HepG2 (cell line): ENCODE data around the gene ISY1. TPM values are rescaled to one million over a fixed set of nuclear protein-coding genes. Genes with fewer than 3 reads are reported as not detected.
"Not testable (repeated sequence)": the region's sequence is repeated elsewhere in the genome, so short reads cannot be mapped to it uniquely, and the experiment has no call there.

Experiments
- ATAC-seq: fragments of 200-7000 bp; cut with Tn5 transposase; 3 replicates; pipeline ENCODE4 v1.9.1; 2020; ENCODE audit warnings: mild to moderate bottlenecking, moderate library complexity
- BruUV-seq: library from RNA; stranded (reverse); fragments of 400-500 nt; replicated peaks from 2 replicates; lab custom pipeline; 2021; lab: Mats Ljungman, UMichigan
- CTCF ChIA-PET: fragments of 300-600 bp; formaldehyde crosslinking; extraction: SDS; loops from one replicate; lab custom pipeline; 2021; ENCODE audit warnings: low total read pairs, inconsistent platforms, low intra/inter-chr PET ratio; lab: Yijun Ruan, JAX
- POLR2A ChIA-PET: fragments of 350-600 bp; sonication (Branson Sonifier 250); formaldehyde crosslinking; loops from one replicate; lab custom pipeline; 2020; ENCODE audit warnings: antibody characterized with exemption, inconsistent platforms; lab: Yijun Ruan, JAX
- DNase-seq: peaks from one replicate; pipeline ENCODE4 v3.0.0-alpha.2; 2015; ENCODE audit warnings: low spot score
- FAIRE-seq: peaks from 3 replicates; lab custom pipeline; 2011; peaks lifted over from hg19 to GRCh38; lab: Jason Lieb, UNC
- H2AFZ ChIP-seq: one replicate; pipeline ENCODE4 v1.6.1; 2011; ENCODE audit warnings: low read length, inconsistent platforms
- H3K27ac ChIP-seq: fragments of 300-600 bp; 3 replicates; pipeline ENCODE4 v1.8.0; 2011; ENCODE audit warnings: mixed run types, mild to moderate bottlenecking, mixed read lengths, low read length, inconsistent platforms; ENCODE audit not compliant: insufficient read depth; ENCODE audit errors: extremely low read length
- H3K27me3 ChIP-seq, 2 experiments: fragments of 200-600 bp in 1 of 2; 2 replicates in 1 of 2; 3 replicates in 1 of 2; pipeline versions ENCODE4 v1.6.0 to v1.8.0; 2011; ENCODE audit warnings: low read length in 2 of 2, mild to moderate bottlenecking in 2 of 2, moderate library complexity in 2 of 2, inconsistent platforms in 1 of 2; ENCODE audit not compliant: insufficient read depth in 2 of 2, control insufficient read depth in 1 of 2
- H3K36me3 ChIP-seq, 2 experiments: fragments of 200-600 bp in 1 of 2; replicated peaks in 1 of 2; 2 replicates in 1 of 2; 3 replicates in 1 of 2; pipeline versions ENCODE4 v1.5.1 to v1.8.0; 2011; ENCODE audit warnings: low read length in 2 of 2, inconsistent platforms in 1 of 2; ENCODE audit not compliant: insufficient read depth in 2 of 2, control insufficient read depth in 1 of 2
- H3K4me1 ChIP-seq: 2 replicates; pipeline ENCODE4 v1.5.1; 2012; ENCODE audit warnings: low read length, inconsistent platforms; ENCODE audit not compliant: insufficient read depth
- H3K4me2 ChIP-seq: 2 replicates; pipeline ENCODE4 v1.6.0; 2011; ENCODE audit warnings: low read depth, low read length, inconsistent platforms
- H3K4me3 ChIP-seq, 3 experiments: fragments of 200-600 bp in 1 of 3; sonication (generic), shearing (Covaris generic) in 1 of 3; replicated peaks in 1 of 3; 2 replicates each; pipeline ENCODE4 v1.5.1; 2011 to 2016; ENCODE audit warnings: low read length in 3 of 3, inconsistent platforms in 2 of 3, low read depth in 2 of 3, mild to moderate bottlenecking in 2 of 3, control low read depth in 1 of 3, mixed read lengths in 1 of 3; ENCODE audit not compliant: insufficient read depth in 1 of 3
- H3K79me2 ChIP-seq: one replicate; pipeline ENCODE4 v1.6.1; 2011; ENCODE audit warnings: low read length, inconsistent platforms; ENCODE audit not compliant: insufficient read depth
- H3K9ac ChIP-seq: 2 replicates; pipeline ENCODE4 v1.6.0; 2011; ENCODE audit warnings: mild to moderate bottlenecking, low read depth, low read length, inconsistent platforms; ENCODE audit not compliant: insufficient read depth
- H3K9me3 ChIP-seq: 2 replicates; pipeline ENCODE4 v1.5.1; 2012; ENCODE audit warnings: mild to moderate bottlenecking, low read length
- H4K20me1 ChIP-seq: 2 replicates; pipeline ENCODE4 v1.6.0; 2011; ENCODE audit warnings: inconsistent platforms, mild to moderate bottlenecking, low read length, moderate library complexity; ENCODE audit not compliant: insufficient read depth
- KLF11 ChIP-seq: IDR thresholded peaks from 2 replicates; pipeline ENCODE4 v1.6.1; 2016; ENCODE audit warnings: missing compliant biosample characterization
- POLR2A ChIP-seq, 2 experiments: IDR thresholded peaks; 2 replicates each; pipeline ENCODE4 v1.6.1; 2011; ENCODE audit warnings: low read depth in 2 of 2, low read length in 2 of 2, mild to moderate bottlenecking in 1 of 2, moderate library complexity in 1 of 2; ENCODE audit not compliant: insufficient read depth in 1 of 2
- SYNCRIP ChIP-seq: fragments of 200-400 bp; formaldehyde crosslinking; IDR thresholded peaks from 2 replicates; pipeline ENCODE4 v1.6.1; 2018; ENCODE audit warnings: mild to moderate bottlenecking, low read depth, low read length; ENCODE audit not compliant: insufficient read depth
- USF2 ChIP-seq, 2 experiments: sonication (generic) in 1 of 2; formaldehyde crosslinking in 1 of 2; IDR thresholded peaks; 2 replicates each; pipeline versions ENCODE4 v1.5.1 to v1.6.1; 2011 to 2020; ENCODE audit warnings: borderline replicate concordance in 1 of 2, low read depth in 1 of 2, low read length in 1 of 2, mild to moderate bottlenecking in 1 of 2, missing genetic modification reagents in 1 of 2, moderate library complexity in 1 of 2
- ZBTB7A ChIP-seq: sonication (generic); formaldehyde crosslinking; IDR thresholded peaks from 2 replicates; pipeline ENCODE4 v1.8.0; 2022; ENCODE audit warnings: mild to moderate bottlenecking, missing genetic modification reagents
- ZNF20 ChIP-seq: sonication (generic); formaldehyde crosslinking; IDR thresholded peaks from 2 replicates; pipeline ENCODE4 v1.4.0; 2020; ENCODE audit warnings: mild to moderate bottlenecking, moderate library complexity, missing genetic modification reagents
- ZNF281 ChIP-seq: sonication (generic); formaldehyde crosslinking; IDR thresholded peaks from 2 replicates; pipeline ENCODE4 v1.4.0; 2020; ENCODE audit warnings: missing genetic modification reagents, borderline replicate concordance
- ZNF430 ChIP-seq: sonication (generic); formaldehyde crosslinking; IDR thresholded peaks from 2 replicates; pipeline ENCODE4 v1.9.0; 2021; ENCODE audit warnings: mild to moderate bottlenecking, missing genetic modification reagents
- ZNF432 ChIP-seq: sonication (generic); formaldehyde crosslinking; IDR thresholded peaks from 2 replicates; pipeline ENCODE4 v1.5.0; 2020; ENCODE audit warnings: missing genetic modification reagents, mild to moderate bottlenecking, borderline replicate concordance
- ZNF552 ChIP-seq: sonication (generic); formaldehyde crosslinking; IDR thresholded peaks from 2 replicates; pipeline ENCODE4 v1.9.0; 2022; ENCODE audit warnings: missing genetic modification reagents, mild to moderate bottlenecking, borderline replicate concordance
- ZNF614 ChIP-seq: IDR thresholded peaks from 2 replicates; pipeline ENCODE4 v1.6.1; 2018; ENCODE audit warnings: missing biosample characterization, missing genetic modification reagents, inconsistent platforms, borderline replicate concordance
- ZNF674 ChIP-seq: sonication (generic); formaldehyde crosslinking; IDR thresholded peaks from 2 replicates; pipeline ENCODE4 v1.5.0; 2020; ENCODE audit warnings: low read depth, mild to moderate bottlenecking, missing genetic modification reagents
- ZNF883 ChIP-seq: sonication (generic); formaldehyde crosslinking; IDR thresholded peaks from 2 replicates; pipeline ENCODE4 v1.5.1; 2020; ENCODE audit warnings: mild to moderate bottlenecking, missing genetic modification reagents; ENCODE audit errors: not compliant biosample characterization
- ZSCAN9 ChIP-seq: IDR thresholded peaks from 2 replicates; pipeline ENCODE4 v1.6.1; 2016; ENCODE audit warnings: borderline replicate concordance
- WGBS: methylation state at CpG from one replicate; pipeline ENCODE4 v1.1.6; 2017; ENCODE audit warnings: low lambda C conversion rate; 5-methylcytosine and 5-hydroxymethylcytosine counted together
- in situ Hi-C: cut with HindIII; loops from 2 replicates; pipeline ENCODE4 v1.10.0; 2017; ENCODE audit warnings: low pct_unique_long_range_greater_than_20kb; ENCODE audit not compliant: extremely low pct_ligation_motif_present
- intact Hi-C: fragments of 100-400 bp; cut with micrococcal nuclease; formaldehyde crosslinking; loops from one replicate; pipeline ENCODE4 v1.10.0; 2022; ENCODE audit not compliant: unreplicated experiment
- polyA plus RNA-seq, 8 experiments: library from polyadenylated mRNA; depleted of rRNA in 3 of 8; stranded (reverse) in 7 of 8; unstranded in 1 of 8; fragments of >200 nt; fragmentation: Illumina TruSeq in 4 of 8; extraction: Trizol in 4 of 8; gene quantifications; 2 replicates each; pipeline versions ENCODE4 v1.2.1 to v1.2.3, GENCODE V29; 2011 to 2016; ENCODE audit warnings: low read depth in 4 of 8, missing spikeins in 1 of 8, mixed read lengths in 1 of 8; ENCODE audit not compliant: insufficient read depth in 1 of 8
- total RNA-seq, 5 experiments: library from RNA; depleted of rRNA; stranded (reverse); fragments of >200 nt; fragmentation: Illumina TruSeq; extraction: Trizol; gene quantifications; 2 replicates each; pipeline ENCODE4 v1.2.3, GENCODE V29; 2016; ENCODE audit warnings: low read depth in 1 of 5

Gene ISY1
- total and polyA plus RNA-seq, 2 of the 13 experiments (the other 11 are each of a cell fraction or from before 2014, with no cell fraction given), result 21.0 to 39.1 TPM

- in situ Hi-C loops, result no loop called here
- ATAC-seq, result no peak
- intact Hi-C loops, result no loop called here
Measured at GRCh38 chr3:129095285-129095684, 65.6 kb downstream of the ISY1 start.

GRCh38 chr3:129088312-129088711 lies 72.6 kb downstream of the ISY1 start:
- no CpG with 5 or more reads among the region's 6 CpGs for whole genome bisulfite sequencing
- FAIRE-seq, H3K27me3 ChIP-seq, H3K9ac ChIP-seq, H2AFZ ChIP-seq, intact Hi-C loops, POLR2A ChIA-PET, H3K9me3 ChIP-seq, CTCF ChIA-PET, DNase-seq, H4K20me1 ChIP-seq, H3K4me3 ChIP-seq, H3K4me2 ChIP-seq, H3K27ac ChIP-seq, H3K79me2 ChIP-seq, BruUV-seq: not testable (repeated sequence)
- ATAC-seq, result peak; percentile 36
- in situ Hi-C loops, result loop anchor here (10.0 kb wide), 1 partner anchor 114 kb away; no protein-coding TSS in a partner anchor
- Histone ChIP-seq H3K36me3 (peaks cover 0 to 12% of the 10 kb centered on the region in 2 experiments; a peak in 2 of 5 replicates), H3K4me1 (peaks cover 24% of the 10 kb centered on the region)

More at GRCh38 chr3:129095285-129095684, 65.6 kb downstream of the ISY1 start:
- H3K9me3 ChIP-seq, result no peaks in the 10 kb centered on the region
- no peaks in the 10 kb centered on the region for H3K4me1 ChIP-seq
- H3K9ac ChIP-seq, result no peak overlapping the region
- DNase-seq (no peak), FAIRE-seq (no peak)
- H3K27ac ChIP-seq, result no peak overlapping the region
- no peak for TF ChIP-seq ZBTB7A (CRISPR knock-in tag)
- TF ChIP-seq ZNF430, result no peak
- no peak for TF ChIP-seq ZNF432
- no peak for TF ChIP-seq POLR2A (IDR thresholded peaks at IDR 0.05; ENCODE audit: insufficient read depth in 1 of 2, low read depth in 2 of 2, low read length in 2 of 2)
- TF ChIP-seq ZNF883, result no peak
- no peak for TF ChIP-seq KLF11 (CRISPR knock-in tag)
- no peak for TF ChIP-seq ZNF674 (CRISPR knock-in tag)
- TF ChIP-seq ZNF552 (CRISPR knock-in tag), result no peak
- no peak for TF ChIP-seq ZNF614
- TF ChIP-seq ZSCAN9 (CRISPR knock-in tag), result no peak
- no peak for TF ChIP-seq USF2 (IDR thresholded peaks at IDR 0.05; ENCODE audit: low read depth, low read length)
- TF ChIP-seq USF2 (CRISPR knock-in tag; IDR thresholded peaks at IDR 0.05; ENCODE audit: borderline replicate concordance), result no peak
- TF ChIP-seq ZNF20 (CRISPR knock-in tag), result no peak
- no peak for TF ChIP-seq ZNF281 (CRISPR knock-in tag)
- no peak for TF ChIP-seq SYNCRIP
- BruUV-seq, result no TSS peak
- H3K27me3 ChIP-seq, result no peaks in the 10 kb centered on the region
- no peak overlapping the region for H3K4me3 ChIP-seq
- H3K4me2 ChIP-seq, result no peak overlapping the region
- WGBS, result no CpG with 5 or more reads among the region's 10 CpGs
- H3K36me3 ChIP-seq, result peaks cover 21 to 37% of the 10 kb centered on the region in 2 experiments; a peak in 4 of 5 replicates
- H3K79me2 ChIP-seq, result peaks cover 16% of the 10 kb centered on the region
- peaks cover 24% of the 10 kb centered on the region for H4K20me1 ChIP-seq
- ChIA-PET POLR2A (no interaction called here), CTCF (no interaction called here)
- H2AFZ ChIP-seq, result no peak overlapping the region
